ENCODE measurements around the gene SH3TC1. TPM values are rescaled to one million over a fixed set of nuclear protein-coding genes. Genes with fewer than 3 reads are reported as not detected.

The SH3TC1 gene
- total RNA-seq, 1 experiment from 2014 or later, result 5.0 TPM

- no peak for DNase-seq (ENCODE audit: low read depth)
Measured at GRCh38 chr4:8198206-8198905, 734 bp upstream of the SH3TC1 start.

- DNase-seq (ENCODE audit: low read depth), result no peak
Measured at GRCh38 chr4:8199594-8200301, 658 bp downstream of the SH3TC1 start.

- no peak for DNase-seq (ENCODE audit: low read depth)
Measured at GRCh38 chr4:8200302-8200975, 1.3 kb downstream of the SH3TC1 start.

- DNase-seq (ENCODE audit: low read depth), result no peak
Measured at GRCh38 chr4:8201321-8201781, 2.3 kb downstream of the SH3TC1 start.

GRCh38 chr4:8202108-8203051, 3.3 kb downstream of the SH3TC1 start:
- DNase-seq (ENCODE audit: low read depth), result no peak

- DNase-seq (ENCODE audit: low read depth), result no peak
Measured at GRCh38 chr4:8203052-8203401, 3.9 kb downstream of the SH3TC1 start.

GRCh38 chr4:8203817-8204216, 4.7 kb downstream of the SH3TC1 start:
- no peak for DNase-seq (ENCODE audit: low read depth)

- no peak for DNase-seq (ENCODE audit: low read depth)
Measured at GRCh38 chr4:8204576-8205227, 5.6 kb downstream of the SH3TC1 start.

- DNase-seq (ENCODE audit: low read depth), result no peak
Measured at GRCh38 chr4:8205241-8205707, 6.2 kb downstream of the SH3TC1 start.

- no peak for DNase-seq (ENCODE audit: low read depth)
Measured at GRCh38 chr4:8205749-8206611, 6.9 kb downstream of the SH3TC1 start.

GRCh38 chr4:8207314-8207713, 8.2 kb downstream of the SH3TC1 start:
- DNase-seq (ENCODE audit: low read depth), result no peak

GRCh38 chr4:8208565-8208964, 9.5 kb downstream of the SH3TC1 start:
- no peak for DNase-seq (ENCODE audit: low read depth)

GRCh38 chr4:8209181-8209874, 10.2 kb downstream of the SH3TC1 start:
- DNase-seq (ENCODE audit: low read depth), result no peak

GRCh38 chr4:8210010-8210409, 10.9 kb downstream of the SH3TC1 start:
- DNase-seq (ENCODE audit: low read depth), result no peak

GRCh38 chr4:8210616-8211015, 11.5 kb downstream of the SH3TC1 start:
- no peak for DNase-seq (ENCODE audit: low read depth)

- DNase-seq (ENCODE audit: low read depth), result no peak
Measured at GRCh38 chr4:8211251-8211650, 12.2 kb downstream of the SH3TC1 start.

- no peak for DNase-seq (ENCODE audit: low read depth)
Measured at GRCh38 chr4:8211737-8212581, 12.9 kb downstream of the SH3TC1 start.

GRCh38 chr4:8212622-8213021, 13.5 kb downstream of the SH3TC1 start:
- no peak for DNase-seq (ENCODE audit: low read depth)
